Thyroid gland (tissue), 4 donors: Measurements from ENCODE around the gene AGAP5. TPM values are rescaled to one million over a fixed set of nuclear protein-coding genes. Genes with fewer than 3 reads are reported as not detected.
A peak's percentile ranks its signal among the peaks of the same experiment; 100 is the strongest.

Source experiments
- DNase-seq, 2 donors: peaks; one replicate each; pipeline ENCODE4 v3.0.0-alpha.2; 2019
- H3K27ac ChIP-seq, 3 donors: fragments of 200-600 bp; sonication (generic); 1 replicate in 2 of 3; 2 replicates in 1 of 3; pipeline ENCODE4 v1.5.1; 2016 to 2019; ENCODE audit warnings: mild to moderate bottlenecking in 1 of 3, moderate library complexity in 1 of 3
- H3K27me3 ChIP-seq: fragments of 200-600 bp; sonication (generic); one replicate; pipeline ENCODE4 v1.5.1; 2019
- H3K36me3 ChIP-seq, 2 donors: fragments of 200-600 bp; sonication (generic); one replicate each; pipeline ENCODE4 v1.5.1; 2016 to 2019
- H3K4me1 ChIP-seq, 2 donors: fragments of 200-600 bp; sonication (generic); one replicate each; pipeline ENCODE4 v1.5.1; 2017 to 2019
- H3K4me3 ChIP-seq, 3 donors: fragments of 200-600 bp; sonication (generic); replicated peaks in 1 of 3; 1 replicate in 2 of 3; 2 replicates in 1 of 3; pipeline ENCODE4 v1.5.1; 2016; ENCODE audit warnings: mild to moderate bottlenecking in 1 of 3
- H3K9me3 ChIP-seq: fragments of 200-600 bp; sonication (generic); one replicate; pipeline ENCODE4 v1.5.1; 2017
- CTCF ChIP-seq, 6 experiments: fragments of 200-600 bp in 3 of 6; fragments of 450-650 bp in 3 of 6; sonication (generic) in 3 of 6; IDR thresholded peaks; one replicate each; pipeline ENCODE4 v1.5.1; 2016 to 2019; ENCODE audit warnings: antibody characterized with exemption in 6 of 6, mild to moderate bottlenecking in 2 of 6, inconsistent platforms in 1 of 6, moderate library complexity in 1 of 6
- POLR2A ChIP-seq, 2 donors: fragments of 450-650 bp; IDR thresholded peaks; one replicate each; pipeline ENCODE4 v1.6.1; 2017; ENCODE audit warnings: antibody characterized with exemption in 2 of 2, mild to moderate bottlenecking in 2 of 2, moderate library complexity in 1 of 2
- WGBS, 2 donors: methylation state at CpG; one replicate each; pipeline ENCODE4 v1.1.5; 2017; 5-methylcytosine and 5-hydroxymethylcytosine counted together
- intact Hi-C: fragments of 100-400 bp; cut with DNase I; formaldehyde crosslinking; loops from one replicate; pipeline ENCODE4 v1.15.1; 2023
- total RNA-seq, 4 donors: library from RNA; depleted of rRNA; stranded (reverse); fragments of >200 nt; gene quantifications; one replicate each; pipeline ENCODE4 v1.2.3, GENCODE V29; 2016

AGAP5 gene
- total RNA-seq, 4 donors from 2014 or later: 8.2 to 12.1 (median 10.2) TPM

- no peak for DNase-seq
- Histone ChIP-seq H3K36me3 (no peaks in the 10 kb centered on the region), H3K27ac (no peak overlapping the region), H3K4me1 (peaks cover 13 to 25% of the 10 kb centered on the region in 2 donors), H3K4me3 (no peak overlapping the region), H3K9me3 (no peaks in the 10 kb centered on the region), H3K27me3 (no peaks in the 10 kb centered on the region)
- TF ChIP-seq POLR2A (IDR thresholded peaks at IDR 0.05) (no peak), CTCF (IDR thresholded peaks at IDR 0.05) (no peak)
- intact Hi-C loops: loop anchor here (5.0 kb wide), 1 partner anchor 114 kb away; no protein-coding TSS in a partner anchor
- 91 to 94% methylated on average over 7 to 9 of the region's 9 CpGs for WGBS, 2 donors
These were observed 51.3 kb downstream of the AGAP5 start for GRCh38 chr10:73646598-73647041.

- 58 to 61% methylated on average over 3 of the region's 3 CpGs for WGBS, 2 donors
- H3K4me3 ChIP-seq: no peak overlapping the region
- TF ChIP-seq CTCF (IDR thresholded peaks at IDR 0.05) (no peak), POLR2A (IDR thresholded peaks at IDR 0.05) (no peak)
- H3K4me1 ChIP-seq: peaks cover 27 to 39% of the 10 kb centered on the region in 2 donors
- no peak overlapping the region for H3K27ac ChIP-seq
- no peaks in the 10 kb centered on the region for H3K27me3 ChIP-seq
- intact Hi-C loops: loop anchor here (5.0 kb wide), 1 partner anchor 113 kb away; no protein-coding TSS in a partner anchor
- H3K36me3 ChIP-seq: no peaks in the 10 kb centered on the region
- no peaks in the 10 kb centered on the region for H3K9me3 ChIP-seq
- DNase-seq: no peak
These were observed 52.7 kb downstream of the AGAP5 start for GRCh38 chr10:73645251-73645650.

GRCh38 chr10:73644767-73645166, 53.1 kb downstream of the AGAP5 start:
- H3K9me3 ChIP-seq: no peaks in the 10 kb centered on the region
- H3K27ac ChIP-seq: no peak overlapping the region
- H3K4me3 ChIP-seq: no peak overlapping the region
- H3K4me1 ChIP-seq: peaks cover 31 to 44% of the 10 kb centered on the region in 2 donors
- WGBS, 2 donors: 72 to 93% methylated on average over 1 of the region's 1 CpG
- DNase-seq: no peak
- TF ChIP-seq POLR2A (IDR thresholded peaks at IDR 0.05): no peak
- no peak for TF ChIP-seq CTCF (IDR thresholded peaks at IDR 0.05)
- intact Hi-C loops: loop anchor here (5.0 kb wide), 1 partner anchor 112 kb away; no protein-coding TSS in a partner anchor
- no peaks in the 10 kb centered on the region for H3K36me3 ChIP-seq
- H3K27me3 ChIP-seq: no peaks in the 10 kb centered on the region

- TF ChIP-seq POLR2A (IDR thresholded peaks at IDR 0.05) (no peak), CTCF (IDR thresholded peaks at IDR 0.05) (peak; percentile 62 to 96 (median 85))
- Histone ChIP-seq H3K9me3 (no peaks in the 10 kb centered on the region), H3K4me1 (peaks cover 37 to 49% of the 10 kb centered on the region in 2 donors), H3K4me3 (no peak overlapping the region), H3K27me3 (no peaks in the 10 kb centered on the region), H3K36me3 (no peaks in the 10 kb centered on the region), H3K27ac (peak overlapping the region in 1 of 3 donors; percentile 22)
- peak; percentile 62 to 64 for DNase-seq
- intact Hi-C loops: no loop called here
- WGBS, 2 donors: 18 to 20% methylated on average over 5 of the region's 5 CpGs
These were observed 53.7 kb downstream of the AGAP5 start for GRCh38 chr10:73644015-73644743.

GRCh38 chr10:73643362-73643761, 54.5 kb downstream of the AGAP5 start:
- H3K36me3 ChIP-seq: no peaks in the 10 kb centered on the region
- WGBS, 2 donors: 92 to 98% methylated on average over 2 of the region's 2 CpGs
- intact Hi-C loops: no loop called here
- no peaks in the 10 kb centered on the region for H3K27me3 ChIP-seq
- H3K4me3 ChIP-seq: no peak overlapping the region
- DNase-seq: no peak
- H3K27ac ChIP-seq: peak overlapping the region in 2 of 3 donors; percentile 19 to 22
- peaks cover 39 to 48% of the 10 kb centered on the region in 2 donors for H3K4me1 ChIP-seq
- no peaks in the 10 kb centered on the region for H3K9me3 ChIP-seq
- TF ChIP-seq POLR2A (IDR thresholded peaks at IDR 0.05): no peak
- TF ChIP-seq CTCF (IDR thresholded peaks at IDR 0.05): no peak
